NCI-H1436 treated with DMSO at 0.1 percent for 48 hours (cell line): Measurements from ENCODE around the gene KSR2.
"Not testable (repeated sequence)": the region's sequence is repeated elsewhere in the genome, so short reads cannot be mapped to it uniquely, and the experiment has no call there.

Source experiments
- DNase-seq: peaks from one replicate; lab custom pipeline; 2025; lab: John Stamatoyannopoulos, UW

Gene KSR2

DNA sequence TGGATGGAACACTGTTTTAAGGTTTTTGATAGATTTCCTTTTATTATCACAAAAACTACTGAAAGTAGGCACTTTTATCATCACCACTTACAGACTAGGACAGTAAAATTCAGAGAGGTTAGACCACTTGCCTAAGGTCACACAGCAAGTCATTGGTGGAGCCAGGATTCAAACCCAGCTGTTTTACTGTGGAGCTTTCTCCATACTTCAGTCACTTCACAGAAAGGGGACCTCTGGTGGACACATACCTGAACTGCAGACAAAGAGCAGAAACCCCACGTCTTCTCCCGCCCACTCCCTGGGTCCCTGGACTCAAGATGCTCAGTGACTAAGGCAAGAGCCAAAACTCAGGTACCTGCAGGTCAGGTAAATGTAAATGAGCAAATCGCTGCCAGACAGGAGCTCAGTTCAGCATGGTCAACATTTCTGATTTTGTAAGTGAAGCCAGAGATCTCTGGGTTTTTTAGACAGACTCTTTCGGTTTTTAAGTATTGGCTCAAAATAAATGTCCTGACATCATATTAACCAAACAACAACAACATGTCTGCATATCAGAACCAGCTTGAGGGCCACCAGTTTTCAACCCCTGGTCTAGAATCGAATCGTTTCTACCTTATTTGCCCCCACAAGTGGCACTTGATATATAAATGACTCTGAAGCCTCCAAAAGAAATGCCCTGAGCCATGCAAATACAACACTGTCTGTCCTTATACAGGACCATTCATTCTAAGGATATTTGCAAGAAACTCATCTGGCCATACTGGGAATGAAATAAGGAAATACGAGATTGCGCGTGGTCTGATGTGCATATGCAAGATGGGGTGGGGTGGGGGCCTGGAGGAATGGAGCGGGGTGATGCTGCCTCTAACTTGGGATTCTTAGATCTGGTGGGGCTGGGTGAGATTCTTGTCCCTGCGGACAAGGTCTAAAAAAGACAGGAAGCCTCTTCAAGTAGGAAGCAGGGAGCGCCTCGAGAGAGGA, 110.9 kb downstream of the KSR2 start:
- DNase-seq: no peak

DNA sequence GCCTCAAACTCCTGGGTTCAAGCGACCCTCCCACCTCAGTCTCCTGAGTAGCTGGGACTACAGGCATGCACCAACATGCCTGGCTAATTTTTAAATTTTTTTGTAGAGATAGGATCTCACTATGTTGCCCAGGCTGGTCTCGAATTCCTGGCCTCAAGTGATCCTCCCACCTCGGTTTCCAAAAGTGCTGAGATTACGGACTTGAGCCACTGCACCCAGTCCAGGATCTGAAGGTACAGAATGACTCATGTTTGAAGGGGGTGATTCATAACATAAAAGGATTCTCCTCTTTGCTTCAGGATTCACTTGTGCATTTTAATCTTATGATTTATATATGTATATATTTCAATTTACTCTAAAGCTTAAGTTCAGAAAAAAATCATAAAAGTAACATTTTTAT, 111.7 kb downstream of the KSR2 start:
- DNase-seq: not testable (repeated sequence)

DNA sequence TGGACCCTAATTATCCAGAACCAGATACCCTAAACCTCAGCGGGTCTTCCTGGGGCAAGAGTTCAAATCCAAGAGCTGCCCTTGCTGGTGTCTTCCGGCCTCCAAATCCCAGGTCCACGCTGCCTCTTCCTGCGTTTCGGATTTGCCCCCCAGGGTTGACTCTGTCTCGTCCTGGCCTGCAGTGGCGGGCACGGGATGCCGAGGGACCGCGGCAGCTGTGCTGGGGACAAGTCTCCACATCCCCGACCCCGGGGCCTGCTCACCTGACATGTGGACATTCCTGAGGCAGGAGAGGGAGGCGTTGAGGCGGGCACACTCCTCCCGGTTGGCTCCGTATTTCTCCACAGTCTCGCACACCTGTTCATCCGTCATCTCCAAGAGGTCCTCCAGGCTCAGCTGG, 113.6 kb downstream of the KSR2 start:
- DNase-seq: no peak

DNA sequence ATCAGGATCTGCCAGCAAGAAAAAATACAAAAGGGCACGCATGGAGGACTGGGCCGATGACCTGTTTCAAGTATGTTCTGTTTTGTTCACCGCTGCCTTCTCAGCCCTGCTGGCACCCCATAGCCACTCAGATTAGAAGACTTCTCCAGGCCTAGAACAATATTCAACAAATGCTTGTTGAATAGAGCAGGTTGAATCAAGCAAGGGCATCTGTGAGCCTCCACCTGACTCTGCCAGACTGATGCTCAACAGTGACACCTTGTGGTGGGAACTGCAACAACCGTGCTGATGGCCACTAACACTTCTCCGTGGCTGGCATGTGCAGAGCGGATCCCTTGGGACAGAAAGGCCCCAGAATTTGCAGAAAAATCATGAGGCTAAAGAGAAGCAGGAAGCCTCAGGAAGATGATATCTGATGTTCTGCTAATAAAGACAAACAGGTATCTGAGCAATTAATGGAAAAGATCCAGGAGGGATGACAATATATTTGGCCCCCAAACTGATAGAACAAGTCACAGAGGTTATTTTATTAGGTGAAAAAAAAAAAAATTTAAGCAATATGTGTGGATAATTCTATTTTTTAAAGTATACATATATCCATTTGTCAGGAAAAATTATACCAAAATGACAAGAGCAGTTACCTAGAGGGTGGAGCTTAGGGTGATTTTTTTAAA, 114.3 kb downstream of the KSR2 start:
- DNase-seq: no peak

DNA sequence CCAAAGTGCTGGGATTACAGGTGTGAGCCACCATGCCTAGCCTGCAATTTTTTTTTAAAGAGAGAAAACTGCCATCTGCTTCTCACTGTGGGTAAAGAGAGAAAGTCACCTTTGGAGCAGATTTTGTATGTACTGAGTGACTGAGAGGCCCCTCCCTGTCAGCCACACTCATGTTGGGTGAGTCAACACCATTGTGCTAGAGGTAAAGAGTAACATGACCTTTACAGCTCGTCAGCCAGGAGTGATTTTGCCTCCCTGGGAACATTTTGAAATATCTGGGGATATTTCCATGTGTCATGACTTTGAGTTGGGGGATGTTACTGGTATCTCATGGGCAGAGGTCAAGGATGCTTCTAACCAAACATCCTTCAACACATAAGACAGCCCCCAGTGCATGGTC, 115.2 kb downstream of the KSR2 start:
- DNase-seq: no peak

DNA sequence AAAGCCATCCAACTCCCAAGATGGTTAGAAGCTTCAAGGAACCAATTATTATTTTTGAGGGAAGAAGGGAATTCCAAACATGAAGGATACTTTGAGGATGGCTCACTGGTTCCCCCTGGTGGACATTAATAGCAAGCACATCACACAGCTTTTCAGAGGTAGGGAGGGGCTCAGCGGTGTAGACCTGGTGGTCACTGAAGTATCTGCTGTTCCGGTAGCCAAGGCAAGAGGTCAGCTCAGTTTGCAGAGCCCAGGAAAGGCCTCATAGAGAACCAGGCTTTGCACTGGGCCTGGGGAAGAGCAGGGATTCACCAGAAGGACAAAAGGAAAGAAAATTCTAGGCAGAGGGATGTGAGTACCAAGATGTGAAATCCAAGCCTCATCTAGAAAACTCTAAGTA, 118.7 kb downstream of the KSR2 start:
- DNase-seq: no peak

DNA sequence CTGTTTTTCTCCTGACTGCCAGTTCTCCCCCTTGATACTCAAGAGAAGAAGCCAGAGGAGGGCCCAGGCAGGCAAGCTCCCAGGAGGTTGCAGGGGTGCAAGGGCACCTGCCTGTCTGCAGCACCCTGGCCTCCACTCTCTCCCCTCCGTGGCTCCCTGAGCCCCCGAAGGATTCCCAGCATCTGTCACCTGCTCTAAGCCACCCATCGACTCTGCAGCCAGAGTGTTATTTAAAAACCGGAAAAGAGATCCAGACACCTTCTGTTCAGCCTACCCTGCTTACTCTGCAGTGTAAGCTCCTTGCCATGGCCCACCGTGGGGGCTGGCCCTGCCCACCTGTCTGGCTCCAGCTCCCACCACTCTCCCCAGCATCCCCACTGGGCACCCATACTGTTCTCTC, 121.4 kb downstream of the KSR2 start:
- DNase-seq: no peak

DNA sequence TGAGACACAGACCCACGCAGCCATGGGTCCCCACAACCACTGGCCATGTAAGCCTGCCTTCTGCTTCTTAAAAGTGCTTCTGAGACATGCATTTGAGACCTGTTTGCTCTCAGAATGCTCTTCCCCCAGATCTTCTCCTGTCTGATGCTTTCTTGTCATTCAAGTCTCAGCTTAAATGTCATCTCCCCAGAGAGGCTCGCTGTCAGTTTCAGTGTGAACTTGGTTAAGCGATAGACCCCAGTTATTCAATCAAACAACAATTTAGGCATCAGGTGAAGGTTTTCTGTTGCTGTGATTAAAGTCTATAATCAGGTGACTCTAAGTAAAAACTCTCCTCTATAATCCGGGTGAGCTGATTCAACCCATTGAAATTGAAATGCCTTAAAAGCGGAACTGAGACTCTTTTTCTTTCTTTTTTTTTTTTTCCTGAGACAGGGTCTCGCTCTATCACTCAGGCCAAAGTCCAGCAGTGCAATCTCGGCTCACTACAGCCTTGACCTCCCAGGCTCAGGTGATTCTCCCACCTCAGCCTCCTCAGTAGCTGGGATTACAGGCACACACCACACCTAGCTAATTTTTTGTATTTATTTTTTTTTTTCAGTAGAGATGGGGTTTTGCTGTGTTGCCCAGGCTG, 123.4 kb downstream of the KSR2 start:
- no peak for DNase-seq

DNA sequence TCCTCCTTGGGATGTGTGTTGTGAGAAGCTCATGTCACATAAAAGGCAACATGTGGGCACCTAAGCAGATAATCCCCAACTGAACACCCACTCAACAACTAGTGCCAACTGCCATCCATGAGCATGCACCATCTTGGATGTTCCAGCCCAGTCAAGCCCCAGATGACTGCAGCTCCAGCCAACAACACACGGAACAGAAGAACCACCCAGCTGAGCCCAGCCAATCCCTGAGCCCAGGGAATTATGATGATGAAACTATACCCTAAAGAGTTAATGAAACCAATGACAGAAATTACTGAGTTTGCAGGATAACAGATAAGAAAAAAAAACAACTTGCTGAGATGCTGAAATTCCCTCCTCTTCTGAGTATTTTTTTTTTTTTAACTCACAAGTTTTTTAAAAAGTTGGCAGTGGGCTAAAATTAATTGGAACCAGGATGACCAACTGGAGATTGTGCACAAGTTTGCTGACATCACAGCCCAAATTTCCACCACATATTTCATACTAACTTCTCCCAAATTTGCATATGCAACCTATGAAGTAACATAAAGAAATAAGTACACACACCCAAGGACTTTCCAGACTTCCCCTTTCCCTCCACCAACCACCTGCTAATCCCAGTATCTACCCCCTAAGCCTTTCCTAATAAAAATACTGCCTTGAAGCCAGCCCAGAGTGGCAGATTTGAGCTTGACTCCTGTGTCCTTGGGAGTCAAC, 124.5 kb downstream of the KSR2 start:
- DNase-seq: no peak

DNA sequence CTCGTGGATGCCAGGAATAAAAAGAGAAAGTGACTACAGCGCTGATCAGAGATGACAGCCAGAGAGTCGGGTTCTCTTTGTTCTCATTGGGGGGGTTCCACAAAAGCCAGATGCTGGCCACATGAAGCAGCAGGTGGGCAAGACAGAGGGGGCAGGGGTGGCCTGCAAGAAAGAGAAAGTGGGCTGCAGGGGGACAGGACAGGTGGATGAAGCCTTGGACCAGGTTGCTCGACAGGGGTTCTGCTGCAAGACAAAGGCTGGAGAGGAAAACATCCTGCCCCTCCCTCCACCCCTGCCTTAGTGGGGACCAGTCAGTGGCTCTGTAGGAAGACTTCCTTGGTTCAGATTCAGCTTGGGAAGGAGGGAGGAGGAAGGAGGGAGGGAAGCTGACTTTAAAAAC, 126.2 kb downstream of the KSR2 start:
- no peak for DNase-seq

DNA sequence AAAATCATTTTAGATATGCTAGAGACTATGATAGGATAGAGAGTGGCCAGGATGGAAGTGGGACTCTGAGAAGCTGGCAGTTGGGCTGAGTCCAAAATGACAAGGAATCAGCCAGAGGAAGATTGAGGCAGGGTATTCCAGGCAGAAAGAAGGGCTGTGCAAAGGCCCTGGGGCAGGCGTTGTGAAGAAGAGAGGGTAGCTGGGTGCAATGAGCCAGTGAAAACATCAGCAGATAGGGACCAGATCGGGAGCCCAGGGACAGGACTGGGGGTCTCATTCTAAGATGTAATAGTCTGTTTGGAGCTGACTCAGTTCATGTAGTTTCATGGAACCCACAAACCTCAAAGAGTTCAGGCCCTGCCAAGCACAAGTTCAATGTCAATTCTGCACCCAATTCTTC, 126.6 kb downstream of the KSR2 start:
- DNase-seq: no peak

DNA sequence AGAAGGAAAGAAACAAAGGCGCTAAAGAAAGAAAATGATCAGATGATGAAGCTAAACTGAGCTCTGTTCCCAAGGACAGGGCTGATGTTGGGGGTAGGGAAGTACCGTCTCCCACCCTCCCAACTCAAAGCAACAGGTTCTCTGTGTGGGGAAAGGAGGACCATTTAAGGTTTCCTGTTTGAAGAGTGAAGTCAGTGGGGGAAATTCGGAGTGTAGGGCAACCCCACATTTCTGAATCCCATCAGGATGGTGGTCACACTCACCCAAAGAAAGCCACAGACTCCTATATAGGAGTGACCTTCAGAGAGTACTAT, 131.1 kb downstream of the KSR2 start:
- no peak for DNase-seq

DNA sequence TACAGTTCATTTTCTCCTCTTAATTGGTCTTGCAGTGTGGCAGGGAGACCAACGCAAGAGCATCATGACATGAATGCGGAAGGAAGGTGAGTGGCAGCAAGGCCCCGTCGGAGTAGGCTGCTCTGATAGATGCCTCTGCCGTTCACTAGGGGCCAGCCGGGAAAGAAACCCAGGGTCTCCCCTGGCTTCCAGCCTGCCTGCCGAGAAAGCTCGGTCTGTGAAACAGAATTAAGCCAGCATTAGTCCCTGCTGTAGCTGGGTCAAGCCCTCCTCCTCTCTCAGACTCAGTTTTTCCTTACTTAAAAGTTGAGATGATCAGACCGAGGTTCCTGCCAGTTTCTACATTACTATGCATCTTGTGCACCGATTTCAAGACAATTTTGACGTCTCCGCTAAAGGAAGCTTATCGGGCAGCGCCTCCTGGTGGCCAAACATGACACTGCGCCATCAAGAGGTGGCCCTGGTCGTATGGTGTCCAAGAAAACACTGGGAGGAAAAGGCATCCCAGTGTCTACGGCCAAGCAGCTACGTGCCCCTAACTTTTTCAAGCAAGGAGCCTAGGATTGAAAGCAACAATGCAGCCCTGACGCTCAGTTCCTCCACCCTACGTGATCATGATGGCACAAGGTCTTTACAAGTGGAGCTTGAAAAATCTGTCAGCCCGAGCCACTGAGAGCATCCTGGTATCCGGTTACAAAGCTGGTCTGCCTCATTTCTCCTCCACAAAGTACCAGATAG, 131.6 kb downstream of the KSR2 start:
- no peak for DNase-seq

DNA sequence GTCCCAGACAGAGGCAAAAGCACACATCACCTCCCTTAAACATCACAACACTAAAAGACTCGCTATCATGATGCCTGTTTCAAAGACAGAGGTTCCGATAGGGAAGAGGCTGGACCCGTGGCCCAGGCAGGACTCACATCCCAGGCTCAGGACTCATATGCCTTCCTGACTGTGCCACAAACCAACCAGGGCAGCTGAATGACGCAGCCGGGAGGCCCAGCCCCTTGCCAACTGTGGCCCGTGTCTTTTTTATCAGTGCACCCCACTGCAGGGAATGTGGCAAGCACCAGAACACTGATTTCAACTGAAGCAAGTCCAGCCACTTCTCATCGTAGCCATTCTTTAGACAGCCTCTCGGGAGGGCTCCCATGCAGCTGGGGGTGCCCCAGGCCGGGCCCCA, 132.3 kb downstream of the KSR2 start:
- no peak for DNase-seq

DNA sequence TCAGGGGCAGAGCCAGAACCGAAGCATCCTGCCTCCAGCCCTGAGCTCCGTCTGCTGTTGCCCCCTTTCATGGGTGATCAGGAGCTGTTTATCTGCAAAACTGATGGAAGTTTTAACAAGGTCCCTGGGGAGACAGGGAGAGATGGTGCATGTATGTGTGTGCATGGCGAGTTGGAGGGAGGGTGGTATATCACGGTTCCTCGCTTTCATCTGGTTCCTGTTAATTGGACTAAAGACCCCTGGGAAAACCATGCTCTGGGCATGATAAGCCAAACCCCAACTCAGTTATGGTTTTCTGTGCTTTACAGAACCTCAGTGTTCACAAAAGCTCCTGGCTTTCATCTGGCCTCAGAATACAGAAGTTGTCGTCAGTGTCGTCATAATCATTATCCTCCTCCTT, 133.6 kb downstream of the KSR2 start:
- no peak for DNase-seq

DNA sequence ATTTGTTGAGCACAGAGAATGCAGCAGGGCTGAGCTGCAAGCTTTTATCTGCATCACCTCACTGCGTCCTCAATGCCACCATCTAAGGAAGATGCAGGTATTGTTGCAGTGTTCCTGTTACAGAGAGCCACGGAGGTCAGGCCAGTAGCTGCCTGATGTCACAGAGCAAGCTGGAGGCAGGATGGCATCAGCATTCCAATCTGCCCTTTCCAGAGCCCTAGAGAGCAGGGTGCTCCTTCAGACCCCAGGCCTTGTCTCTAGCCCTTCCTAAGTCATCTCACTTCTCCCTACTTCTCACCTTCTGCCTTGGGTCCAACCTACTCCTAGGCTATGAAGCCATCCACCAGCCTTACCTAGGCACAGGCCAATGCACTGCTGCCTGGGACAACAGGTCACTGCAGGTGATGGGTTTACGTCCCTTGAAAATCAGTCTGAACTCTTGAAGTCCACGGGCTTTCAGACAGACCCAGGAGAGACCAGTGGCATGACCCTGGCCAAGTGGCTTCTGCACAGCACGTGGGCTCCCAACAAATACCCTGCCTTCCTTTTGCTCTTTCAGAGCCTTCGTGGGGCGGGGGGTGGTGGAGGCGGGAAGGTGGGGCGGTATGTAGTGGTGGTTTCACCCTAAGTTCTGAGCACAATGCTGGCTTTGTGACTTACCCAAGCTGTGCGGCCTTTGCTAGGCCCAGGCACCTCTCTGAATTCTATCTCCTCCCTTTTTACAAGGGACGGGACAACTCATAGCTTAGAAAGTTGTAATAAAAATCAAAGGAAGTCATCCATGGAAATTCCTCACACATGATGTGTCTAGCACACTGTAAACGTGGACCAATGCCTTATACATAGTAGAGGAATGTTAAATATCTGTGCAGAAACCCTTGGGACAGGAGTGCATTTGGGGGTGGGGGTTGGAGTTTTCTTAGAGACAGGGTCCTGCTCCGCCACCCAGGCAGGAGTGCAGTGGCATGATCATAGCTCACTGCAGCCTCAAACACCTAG, 136.0 kb downstream of the KSR2 start:
- no peak for DNase-seq

DNA sequence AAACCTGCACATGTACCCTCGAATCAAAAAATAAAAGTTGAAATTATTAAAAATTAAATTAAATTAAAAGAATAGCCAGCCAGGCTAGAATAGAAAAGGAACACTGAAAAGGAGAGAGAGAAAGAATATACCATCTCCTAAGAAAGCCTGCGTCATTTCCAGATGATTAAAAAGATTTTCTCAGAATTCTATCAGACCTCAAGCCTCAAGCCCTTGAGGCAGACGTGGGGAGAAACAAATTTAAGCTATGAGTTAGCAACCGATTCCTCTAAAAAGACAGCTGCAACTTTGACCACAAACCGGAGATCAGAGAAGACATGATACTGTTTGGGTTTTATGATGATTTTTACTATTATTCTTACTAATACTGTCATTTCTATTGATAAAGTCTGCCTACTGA, 138.3 kb downstream of the KSR2 start:
- no peak for DNase-seq

DNA sequence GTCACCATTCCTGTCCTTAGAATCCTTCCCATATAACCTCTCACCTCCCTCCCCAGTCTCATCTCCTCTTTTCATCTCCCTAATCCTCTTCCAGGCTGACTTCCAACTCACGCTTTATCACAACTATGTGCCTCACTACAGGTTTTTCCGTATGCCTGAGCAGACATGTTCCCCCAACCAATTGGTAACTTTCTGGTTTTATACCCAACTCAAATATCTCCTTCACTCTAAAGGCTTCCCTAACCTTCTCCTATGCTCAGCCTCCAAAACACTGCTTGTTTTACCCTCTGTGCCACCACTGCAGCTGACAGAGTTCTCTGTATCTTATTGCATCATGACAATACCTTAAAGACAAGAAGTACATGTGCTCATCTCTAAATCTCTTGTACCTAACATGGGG, 139.7 kb downstream of the KSR2 start:
- no peak for DNase-seq

DNA sequence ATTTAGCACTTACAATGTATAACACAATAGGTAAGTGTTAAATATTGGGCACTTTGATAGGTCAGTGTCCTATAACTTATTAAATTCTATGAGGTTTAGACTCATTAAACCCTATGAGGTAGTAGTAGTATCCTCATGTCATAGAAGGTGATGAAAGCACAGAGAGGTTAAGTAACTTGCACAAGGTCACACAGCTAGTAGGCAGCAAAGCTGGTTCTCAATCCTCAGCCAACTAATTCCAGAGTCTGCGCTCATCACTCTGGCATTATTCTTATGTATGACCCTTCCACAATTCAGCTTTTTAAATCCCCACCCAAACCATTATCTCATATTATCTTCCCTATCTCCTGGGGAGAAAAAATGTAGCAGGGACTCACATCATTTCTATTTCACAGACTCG, 141.1 kb downstream of the KSR2 start:
- DNase-seq: no peak

DNA sequence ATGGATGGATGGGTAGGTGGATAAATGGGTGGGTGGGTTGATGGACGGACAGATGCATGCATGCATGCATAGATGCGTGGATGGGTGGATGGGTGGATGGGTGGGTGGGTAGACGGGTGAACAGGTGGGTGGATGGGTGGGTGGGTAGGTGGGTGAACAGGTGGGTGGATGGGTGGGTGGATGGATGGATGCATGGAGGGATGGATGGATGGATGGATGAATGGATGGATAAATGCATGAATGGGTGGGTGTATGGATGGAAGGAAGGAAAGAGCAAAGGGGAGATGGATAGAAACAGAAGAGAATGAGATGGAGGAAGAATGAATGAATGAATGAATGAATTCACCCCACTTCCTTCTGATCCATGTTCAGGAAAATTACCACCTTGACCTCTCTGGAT, 143.0 kb downstream of the KSR2 start:
- no peak for DNase-seq
